SU-DHL-6 (cell line): ENCODE results near the gene SNAP91.

ENCODE experiments used
- H2AFZ ChIP-seq: fragments of 200-600 bp; sonication (generic); 2 replicates; pipeline ENCODE4 v1.6.1; 2014; ENCODE audit warnings: low read depth, mild to moderate bottlenecking, moderate library complexity, mixed read lengths, antibody characterized with exemption, low read length; ENCODE audit not compliant: severe bottlenecking
- H3F3A ChIP-seq: fragments of 200-600 bp; shearing (Covaris generic); 2 replicates; pipeline ENCODE4 v1.6.0; 2016; ENCODE audit warnings: antibody characterized with exemption, mild to moderate bottlenecking; ENCODE audit not compliant: insufficient read depth
- H3K27ac ChIP-seq: fragments of 200-600 bp; sonication (generic); 2 replicates; pipeline ENCODE4 v1.5.1; 2016; ENCODE audit warnings: low read depth, mild to moderate bottlenecking, low read length, moderate library complexity, mixed read lengths
- H3K27me3 ChIP-seq: fragments of 200-600 bp; sonication (generic), shearing (Covaris generic); 2 replicates; pipeline ENCODE4 v1.6.0; 2014; ENCODE audit warnings: mild to moderate bottlenecking, low read length
- H3K36me3 ChIP-seq: fragments of 200-600 bp; sonication (generic); 2 replicates; pipeline ENCODE4 v1.6.1; 2014; ENCODE audit warnings: mild to moderate bottlenecking, low read length, mixed read lengths
- H3K4me2 ChIP-seq: fragments of 300-600, 200-600 bp; shearing (Covaris generic), sonication (generic); 2 replicates; pipeline ENCODE4 v1.6.0; 2014; ENCODE audit warnings: low read length, low read depth, mild to moderate bottlenecking; ENCODE audit not compliant: poor library complexity, severe bottlenecking
- H3K4me3 ChIP-seq: fragments of 200-600 bp; sonication (generic); 2 replicates; pipeline ENCODE4 v1.5.1; 2014; ENCODE audit warnings: antibody characterized with exemption, low read length, mild to moderate bottlenecking, mixed read lengths; ENCODE audit not compliant: insufficient read depth, poor library complexity, severe bottlenecking
- H3K79me2 ChIP-seq: fragments of 200-600 bp; sonication (generic); 2 replicates; pipeline ENCODE4 v1.6.1; 2014; ENCODE audit warnings: mild to moderate bottlenecking, low read length, moderate library complexity; ENCODE audit not compliant: insufficient read depth
- H3K9ac ChIP-seq: fragments of 200-600 bp; sonication (generic); 2 replicates; pipeline ENCODE4 v1.7.0; 2014; ENCODE audit warnings: mild to moderate bottlenecking, low read length
- H3K9me2 ChIP-seq: fragments of 200-600 bp; sonication (generic); replicated peaks from 2 replicates; pipeline ENCODE4 v1.6.1; 2014; ENCODE audit warnings: low read length; ENCODE audit not compliant: insufficient read depth
- H3K9me3 ChIP-seq: fragments of 200-600 bp; sonication (generic); 2 replicates; pipeline ENCODE4 v1.6.1; 2014; ENCODE audit warnings: low read length, mixed read lengths; ENCODE audit not compliant: insufficient read depth
- H4K20me1 ChIP-seq: fragments of 200-600 bp; sonication (generic); 2 replicates; pipeline ENCODE4 v1.6.1; 2014; ENCODE audit warnings: low read depth, mild to moderate bottlenecking, antibody characterized with exemption, low read length, moderate library complexity, mixed read lengths
- EZH2phosphoT487 ChIP-seq: fragments of 200-600 bp; sonication (generic), shearing (Covaris generic); conservative IDR thresholded peaks from 2 replicates; pipeline ENCODE4 v1.6.1; 2018; ENCODE audit warnings: mild to moderate bottlenecking, antibody characterized with exemption, low read length, moderate library complexity, mixed read lengths
- TF ChIP-seq, protein P1 (sequence below): fragments of 200-600 bp; sonication (generic); IDR thresholded peaks from one replicate; pipeline ENCODE4 v1.5.1; 2017; ENCODE audit warnings: antibody characterized with exemption, mild to moderate bottlenecking, low read length, moderate library complexity; ENCODE audit not compliant: insufficient read depth, poor library complexity, severe bottlenecking

The SNAP91 gene

DNA sequence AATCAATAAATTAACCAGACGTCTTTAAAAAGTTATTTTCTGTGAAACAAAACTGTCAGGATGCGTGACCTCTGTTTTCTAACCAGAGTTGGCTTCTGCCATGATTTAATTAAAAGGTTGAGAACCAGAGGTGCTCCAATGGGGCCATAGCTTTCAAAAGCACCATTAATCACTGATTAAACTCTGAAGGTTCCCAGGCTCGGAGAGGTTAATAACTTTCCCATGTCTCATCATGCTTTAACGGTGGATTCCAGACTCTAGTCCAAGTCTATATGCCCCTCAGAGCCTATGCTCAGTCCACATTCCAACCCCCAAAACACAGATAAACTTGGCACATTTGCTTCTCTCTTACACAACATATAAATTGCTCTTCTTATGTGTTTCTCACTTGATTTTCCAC lies 95.5 kb downstream of the SNAP91 start:
- H3K27ac ChIP-seq = no peak overlapping the region
- TF ChIP-seq EZH2phosphoT487 = no peak
- TF ChIP-seq, protein P1, sequence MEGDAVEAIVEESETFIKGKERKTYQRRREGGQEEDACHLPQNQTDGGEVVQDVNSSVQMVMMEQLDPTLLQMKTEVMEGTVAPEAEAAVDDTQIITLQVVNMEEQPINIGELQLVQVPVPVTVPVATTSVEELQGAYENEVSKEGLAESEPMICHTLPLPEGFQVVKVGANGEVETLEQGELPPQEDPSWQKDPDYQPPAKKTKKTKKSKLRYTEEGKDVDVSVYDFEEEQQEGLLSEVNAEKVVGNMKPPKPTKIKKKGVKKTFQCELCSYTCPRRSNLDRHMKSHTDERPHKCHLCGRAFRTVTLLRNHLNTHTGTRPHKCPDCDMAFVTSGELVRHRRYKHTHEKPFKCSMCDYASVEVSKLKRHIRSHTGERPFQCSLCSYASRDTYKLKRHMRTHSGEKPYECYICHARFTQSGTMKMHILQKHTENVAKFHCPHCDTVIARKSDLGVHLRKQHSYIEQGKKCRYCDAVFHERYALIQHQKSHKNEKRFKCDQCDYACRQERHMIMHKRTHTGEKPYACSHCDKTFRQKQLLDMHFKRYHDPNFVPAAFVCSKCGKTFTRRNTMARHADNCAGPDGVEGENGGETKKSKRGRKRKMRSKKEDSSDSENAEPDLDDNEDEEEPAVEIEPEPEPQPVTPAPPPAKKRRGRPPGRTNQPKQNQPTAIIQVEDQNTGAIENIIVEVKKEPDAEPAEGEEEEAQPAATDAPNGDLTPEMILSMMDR = no peak
- no peaks in the 10 kb centered on the region for H3K36me3 ChIP-seq
- H3F3A ChIP-seq = no peaks in the 10 kb centered on the region
- no peak overlapping the region for H3K9ac ChIP-seq
- H3K4me2 ChIP-seq = no peak overlapping the region
- H2AFZ ChIP-seq = no peak overlapping the region
- no peaks in the 10 kb centered on the region for H3K79me2 ChIP-seq
- no peaks in the 10 kb centered on the region for H3K9me3 ChIP-seq
- H3K9me2 ChIP-seq = no peaks in the 10 kb centered on the region
- no peaks in the 10 kb centered on the region for H4K20me1 ChIP-seq
- H3K27me3 ChIP-seq = no peaks in the 10 kb centered on the region
- H3K4me3 ChIP-seq = no peak overlapping the region

DNA sequence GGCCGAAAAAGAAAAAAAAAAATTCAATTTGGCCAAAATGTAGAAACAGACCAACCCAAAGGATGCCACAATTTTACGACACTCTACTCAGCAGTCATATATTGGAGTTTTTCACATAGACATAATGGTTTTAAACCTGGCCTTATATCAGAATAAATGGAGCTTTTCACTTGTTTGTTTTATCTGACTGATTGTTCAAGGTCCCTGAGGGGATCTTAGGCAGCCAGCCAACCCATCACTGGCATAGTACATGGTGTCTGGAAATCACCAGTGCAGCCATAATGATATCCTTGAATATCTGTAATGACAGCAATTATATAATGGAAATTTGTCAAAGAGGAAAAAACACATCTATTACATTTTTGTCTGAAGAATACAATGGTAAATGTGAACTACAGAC lies 99.7 kb downstream of the SNAP91 start:
- H3K36me3 ChIP-seq = no peaks in the 10 kb centered on the region
- no peak overlapping the region for H2AFZ ChIP-seq
- no peak overlapping the region for H3K27ac ChIP-seq
- H3F3A ChIP-seq = no peaks in the 10 kb centered on the region
- H3K27me3 ChIP-seq = no peaks in the 10 kb centered on the region
- no peaks in the 10 kb centered on the region for H4K20me1 ChIP-seq
- H3K79me2 ChIP-seq = no peaks in the 10 kb centered on the region
- no peaks in the 10 kb centered on the region for H3K9me3 ChIP-seq
- H3K4me3 ChIP-seq = no peak overlapping the region
- no peaks in the 10 kb centered on the region for H3K9me2 ChIP-seq
- H3K4me2 ChIP-seq = no peak overlapping the region
- no peak overlapping the region for H3K9ac ChIP-seq
- no peak for TF ChIP-seq EZH2phosphoT487
- TF ChIP-seq, protein P1 = no peak

DNA sequence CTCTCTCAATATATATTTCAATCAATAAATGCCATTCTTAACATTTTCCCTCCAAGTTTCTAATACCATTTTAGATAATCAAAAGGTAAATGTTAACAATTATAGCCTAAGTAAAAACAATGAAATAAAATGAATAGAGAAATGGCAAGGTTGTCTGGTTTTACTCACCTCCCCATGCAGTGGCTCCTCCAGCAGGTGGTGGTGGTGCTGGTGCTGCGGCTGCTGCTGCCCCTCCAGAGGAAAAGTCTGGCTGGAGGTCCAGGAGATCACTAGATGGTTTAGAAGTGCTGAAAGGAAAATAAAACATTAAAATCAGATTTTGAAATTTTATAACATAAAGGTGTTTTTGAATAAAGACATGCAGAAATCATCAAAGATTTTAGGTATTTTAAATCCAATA lies 103.4 kb downstream of the SNAP91 start:
- H3K9ac ChIP-seq = no peak overlapping the region
- TF ChIP-seq, protein P1 = no peak
- TF ChIP-seq EZH2phosphoT487 = no peak
- no peaks in the 10 kb centered on the region for H3K36me3 ChIP-seq
- no peak overlapping the region for H3K27ac ChIP-seq
- no peaks in the 10 kb centered on the region for H4K20me1 ChIP-seq
- H3K4me2 ChIP-seq = no peak overlapping the region
- H3K9me3 ChIP-seq = no peaks in the 10 kb centered on the region
- H3F3A ChIP-seq = no peaks in the 10 kb centered on the region
- H3K79me2 ChIP-seq = no peaks in the 10 kb centered on the region
- H2AFZ ChIP-seq = no peak overlapping the region
- no peaks in the 10 kb centered on the region for H3K9me2 ChIP-seq
- H3K4me3 ChIP-seq = no peak overlapping the region
- no peaks in the 10 kb centered on the region for H3K27me3 ChIP-seq

DNA sequence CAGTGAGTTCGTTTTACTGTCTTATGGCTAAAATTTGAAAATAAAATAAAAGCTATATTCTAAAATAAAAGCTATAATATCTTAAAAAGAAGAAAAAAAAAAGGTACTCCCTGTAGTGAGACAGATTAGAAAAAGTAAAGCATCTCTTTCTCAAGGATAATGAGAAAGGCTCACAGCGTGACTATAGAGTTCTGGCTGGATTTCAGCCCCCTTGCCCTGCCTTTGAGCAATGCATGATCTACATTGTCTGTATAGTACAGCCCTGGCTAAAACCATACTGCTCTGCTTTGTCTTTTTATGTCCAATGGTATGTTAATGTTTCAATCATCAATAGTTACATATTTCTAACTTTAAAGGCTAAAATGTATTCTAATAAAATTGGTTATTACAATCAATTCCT lies 105.3 kb downstream of the SNAP91 start:
- Histone ChIP-seq H3K9ac (no peak overlapping the region), H3K4me2 (no peak overlapping the region), H3K4me3 (no peak overlapping the region), H3K27me3 (no peaks in the 10 kb centered on the region), H4K20me1 (no peaks in the 10 kb centered on the region), H3K9me2 (no peaks in the 10 kb centered on the region), H3K27ac (no peak overlapping the region), H3K36me3 (no peaks in the 10 kb centered on the region), H3F3A (no peaks in the 10 kb centered on the region), H3K9me3 (no peaks in the 10 kb centered on the region), H2AFZ (no peak overlapping the region), H3K79me2 (no peaks in the 10 kb centered on the region)
- TF ChIP-seq, protein P1 = no peak
- TF ChIP-seq EZH2phosphoT487 = no peak
